H9 (cell line): ENCODE results near the gene APOA1. TPM values are rescaled to one million over a fixed set of nuclear protein-coding genes. Genes with fewer than 3 reads are reported as not detected.
A peak's percentile ranks its signal among the peaks of the same experiment; 100 is the strongest.

Experiments
- DNase-seq: peaks from one replicate; pipeline ENCODE4 v3.0.0-alpha.2; 2017
- H2AFZ ChIP-seq: one replicate; pipeline ENCODE4 v1.6.1; 2013; ENCODE audit warnings: mild to moderate bottlenecking, low read length, control low read depth, moderate library complexity
- H2AK5ac ChIP-seq: 2 replicates; pipeline ENCODE4 v1.6.1; 2013; ENCODE audit warnings: low read length, control low read depth, mixed read lengths; ENCODE audit not compliant: insufficient read length
- H2BK120ac ChIP-seq: one replicate; pipeline ENCODE4 v1.6.1; 2013; ENCODE audit warnings: low read depth, mild to moderate bottlenecking, low read length, control low read depth, inconsistent platforms; ENCODE audit not compliant: poor library complexity, severe bottlenecking
- H2BK12ac ChIP-seq: 2 replicates; pipeline ENCODE4 v1.6.1; 2013; ENCODE audit warnings: low read length, control low read depth, mixed read lengths, low read depth; ENCODE audit not compliant: insufficient read length
- H2BK15ac ChIP-seq: 2 replicates; pipeline ENCODE4 v1.6.1; 2013; ENCODE audit warnings: low read depth, low read length, control low read depth
- H2BK20ac ChIP-seq: one replicate; pipeline ENCODE4 v1.6.1; 2013; ENCODE audit warnings: low read depth, mild to moderate bottlenecking, low read length, control low read depth, inconsistent platforms; ENCODE audit not compliant: poor library complexity, severe bottlenecking
- H2BK5ac ChIP-seq: 2 replicates; pipeline ENCODE4 v1.6.1; 2013; ENCODE audit warnings: low read length, control low read depth, mixed read lengths; ENCODE audit not compliant: insufficient read length
- H3K14ac ChIP-seq: 2 replicates; pipeline ENCODE4 v1.6.1; 2013; ENCODE audit warnings: low read length, control low read depth; ENCODE audit not compliant: insufficient read depth
- H3K18ac ChIP-seq: 2 replicates; pipeline ENCODE4 v1.6.1; 2013; ENCODE audit warnings: low read depth, mild to moderate bottlenecking, mixed read lengths, low read length, control low read depth; ENCODE audit not compliant: insufficient read length
- H3K23ac ChIP-seq: 2 replicates; pipeline ENCODE4 v1.6.1; 2013; ENCODE audit warnings: low read length, control low read depth, mixed read lengths, low read depth; ENCODE audit not compliant: insufficient read length
- H3K23me2 ChIP-seq: 2 replicates; pipeline ENCODE4 v1.6.1; 2013; ENCODE audit warnings: low read depth, mild to moderate bottlenecking, mixed read lengths, low read length, control low read depth; ENCODE audit not compliant: insufficient read length, poor library complexity, severe bottlenecking
- H3K27ac ChIP-seq: 2 replicates; pipeline ENCODE4 v1.5.1; 2013; ENCODE audit warnings: low read length, control low read depth, mixed read lengths, low read depth; ENCODE audit not compliant: insufficient read length
- H3K27me3 ChIP-seq: 2 replicates; pipeline ENCODE4 v1.6.1; 2013; ENCODE audit warnings: low read length, control low read depth, inconsistent platforms; ENCODE audit not compliant: insufficient read depth
- H3K4ac ChIP-seq: 2 replicates; pipeline ENCODE4 v1.6.1; 2013; ENCODE audit warnings: low read depth, mild to moderate bottlenecking, control low read depth, inconsistent platforms, low read length, moderate library complexity
- H3K4me1 ChIP-seq: 2 replicates; pipeline ENCODE4 v1.6.1; 2013; ENCODE audit warnings: low read length, control low read depth, inconsistent platforms; ENCODE audit not compliant: insufficient read depth
- H3K4me2 ChIP-seq: 2 replicates; pipeline ENCODE4 v1.6.1; 2013; ENCODE audit warnings: low read length, control low read depth, mixed read lengths; ENCODE audit not compliant: insufficient read length, insufficient read depth
- H3K56ac ChIP-seq: 2 replicates; pipeline ENCODE4 v1.6.1; 2013; ENCODE audit warnings: low read depth, mild to moderate bottlenecking, mixed read lengths, low read length, control low read depth; ENCODE audit not compliant: insufficient read length
- H3K79me1 ChIP-seq: 2 replicates; pipeline ENCODE4 v1.6.1; 2013; ENCODE audit warnings: low read depth, mild to moderate bottlenecking, moderate library complexity, low read length, control low read depth, inconsistent platforms; ENCODE audit not compliant: insufficient read depth, poor library complexity, severe bottlenecking
- H3K79me2 ChIP-seq: 2 replicates; pipeline ENCODE4 v1.6.1; 2013; ENCODE audit warnings: low read length, control low read depth, inconsistent platforms; ENCODE audit not compliant: insufficient read depth
- H3K9ac ChIP-seq: 2 replicates; pipeline ENCODE4 v1.6.1; 2013; ENCODE audit warnings: low read length, control low read depth, mixed read lengths; ENCODE audit not compliant: insufficient read length; ENCODE audit errors: extremely low read depth
- H3K9me3 ChIP-seq: one replicate; pipeline ENCODE4 v1.6.1; 2013; ENCODE audit warnings: low read depth, low read length, inconsistent platforms; ENCODE audit not compliant: control insufficient read depth
- H3T11ph ChIP-seq: one replicate; pipeline ENCODE4 v1.6.1; 2013; ENCODE audit warnings: mild to moderate bottlenecking, low read length, control low read depth, inconsistent platforms
- H4K20me1 ChIP-seq: one replicate; pipeline ENCODE4 v1.6.1; 2013; ENCODE audit not compliant: control insufficient read depth, insufficient read length, insufficient read depth
- H4K5ac ChIP-seq: 2 replicates; pipeline ENCODE4 v1.6.1; 2013; ENCODE audit warnings: low read depth, mild to moderate bottlenecking, mixed read lengths, low read length, control low read depth; ENCODE audit not compliant: insufficient read length
- H4K8ac ChIP-seq: replicated peaks from 2 replicates; pipeline ENCODE4 v1.6.1; 2013; ENCODE audit warnings: low read length, control low read depth, mixed read lengths, low read depth; ENCODE audit not compliant: insufficient read length
- H4K91ac ChIP-seq: 2 replicates; pipeline ENCODE4 v1.6.1; 2013; ENCODE audit warnings: low read depth, mild to moderate bottlenecking, moderate library complexity, mixed read lengths, low read length, control low read depth; ENCODE audit not compliant: insufficient read length
- H3K27ac Mint-ChIP-seq, 3 experiments: 2 replicates in 2 of 3; 3 replicates in 1 of 3; pipeline ENCODE4 v1.8.0; 2020 to 2021; ENCODE audit warnings: mixed read lengths in 3 of 3, mild to moderate bottlenecking in 1 of 3, moderate library complexity in 1 of 3
- H3K27me3 Mint-ChIP-seq: 2 replicates; pipeline ENCODE4 v1.8.0; 2021; ENCODE audit warnings: low read depth, mild to moderate bottlenecking, moderate library complexity, mixed read lengths
- H3K36me3 Mint-ChIP-seq, 3 experiments: 2 replicates in 2 of 3; 3 replicates in 1 of 3; pipeline ENCODE4 v1.8.0; 2020 to 2021; ENCODE audit warnings: low read depth in 3 of 3, mixed read lengths in 3 of 3; ENCODE audit not compliant: insufficient read depth in 1 of 3
- H3K4me1 Mint-ChIP-seq, 2 experiments: 2 replicates each; pipeline ENCODE4 v1.8.0; 2020; ENCODE audit warnings: mixed read lengths in 2 of 2
- H3K4me3 Mint-ChIP-seq, 2 experiments: 2 replicates in 1 of 2; 3 replicates in 1 of 2; pipeline ENCODE4 v1.8.0; 2020 to 2021; ENCODE audit warnings: mild to moderate bottlenecking in 2 of 2, mixed read lengths in 2 of 2, moderate library complexity in 1 of 2
- H3K9me3 Mint-ChIP-seq, 2 experiments: 2 replicates in 1 of 2; 3 replicates in 1 of 2; pipeline ENCODE4 v1.8.0; 2020; ENCODE audit warnings: mild to moderate bottlenecking in 2 of 2, mixed read lengths in 2 of 2, moderate library complexity in 1 of 2
- WGBS: extraction: QIAGEN DNeasy Blood & Tissue Kit; methylation state at CpG from one replicate; pipeline ENCODE4 v1.1.7; 2013; ENCODE audit warnings: missing lambda C conversion rate, low lambda C conversion rate, mixed read lengths; ENCODE audit not compliant: insufficient read length; ENCODE audit errors: extremely low coverage; 5-methylcytosine and 5-hydroxymethylcytosine counted together
- total RNA-seq: library from RNA; stranded (reverse); gene quantifications from 2 replicates; pipeline ENCODE4 v1.2.1, GENCODE V29; 2021
- TF ChIP-seq, protein P1 (sequence below): fragments of 200-600 bp; sonication (generic); conservative IDR thresholded peaks from 3 replicates; pipeline ENCODE4 v1.8.0; 2021; ENCODE audit warnings: antibody characterized with exemption, mild to moderate bottlenecking

The APOA1 gene
- total RNA-seq, 1 experiment from 2014 or later, result 0.68 TPM

DNA sequence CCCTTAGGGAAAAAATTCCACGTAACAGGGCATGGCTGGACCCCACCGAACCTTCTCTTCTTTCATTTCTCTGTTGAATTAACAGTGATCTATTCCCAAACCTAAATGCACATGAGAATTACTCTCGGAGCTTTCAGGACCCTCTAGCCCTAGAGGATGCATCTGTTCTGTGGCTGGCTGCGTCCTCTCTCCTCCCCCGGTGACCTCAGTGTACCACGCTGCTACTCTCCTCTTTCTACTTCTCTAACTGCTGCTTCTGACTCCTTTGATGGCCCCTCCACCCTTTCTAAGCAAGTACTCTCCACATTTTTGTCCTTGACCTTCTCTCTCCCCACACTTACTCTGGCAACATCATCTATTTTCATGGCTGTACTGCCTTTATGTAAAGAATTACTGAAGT, 12.1 kb upstream of the APOA1 start:
- H3K9me3 Mint-ChIP-seq, result no peaks in the 10 kb centered on the region
- H3T11ph ChIP-seq, result no peak overlapping the region
- no peak overlapping the region for H4K91ac ChIP-seq
- H2AK5ac ChIP-seq, result no peak overlapping the region
- no peak for DNase-seq
- no peak overlapping the region for H2BK20ac ChIP-seq
- no peak overlapping the region for H3K9ac ChIP-seq
- H3K18ac ChIP-seq, result no peak overlapping the region
- no CpG with 5 or more reads among the region's 6 CpGs for WGBS
- H3K79me1 ChIP-seq, result no peaks in the 10 kb centered on the region
- H3K23me2 ChIP-seq, result no peaks in the 10 kb centered on the region
- H3K9me3 ChIP-seq, result no peaks in the 10 kb centered on the region
- no peak overlapping the region for H2BK15ac ChIP-seq
- no peaks in the 10 kb centered on the region for H3K4me1 ChIP-seq
- no peak overlapping the region for H3K4ac ChIP-seq
- H3K56ac ChIP-seq, result no peak overlapping the region
- H2BK5ac ChIP-seq, result no peak overlapping the region
- H3K4me3 Mint-ChIP-seq, result no peak overlapping the region
- no peak overlapping the region for H2BK12ac ChIP-seq
- H3K14ac ChIP-seq, result no peak overlapping the region
- no peak overlapping the region for H4K5ac ChIP-seq
- H3K36me3 Mint-ChIP-seq, result peaks cover 13 to 46% (median 40%) of the 10 kb centered on the region in 3 experiments; a peak in 6 of 7 replicates
- no peak overlapping the region for H3K23ac ChIP-seq
- no peaks in the 10 kb centered on the region for H3K4me1 Mint-ChIP-seq
- H3K79me2 ChIP-seq, result no peaks in the 10 kb centered on the region
- H3K27me3 Mint-ChIP-seq, result no peaks in the 10 kb centered on the region
- H2BK120ac ChIP-seq, result no peak overlapping the region
- no peaks in the 10 kb centered on the region for H4K20me1 ChIP-seq
- no peak overlapping the region for H3K4me2 ChIP-seq
- no peaks in the 10 kb centered on the region for H3K27me3 ChIP-seq
- H2AFZ ChIP-seq, result no peak overlapping the region
- H3K27ac ChIP-seq, result no peak overlapping the region
- peak overlapping the region in 2 of 3 experiments; percentile 2 to 66; a peak in 2 of 7 replicates for H3K27ac Mint-ChIP-seq
- no peak overlapping the region for H4K8ac ChIP-seq
- TF ChIP-seq, protein P1, sequence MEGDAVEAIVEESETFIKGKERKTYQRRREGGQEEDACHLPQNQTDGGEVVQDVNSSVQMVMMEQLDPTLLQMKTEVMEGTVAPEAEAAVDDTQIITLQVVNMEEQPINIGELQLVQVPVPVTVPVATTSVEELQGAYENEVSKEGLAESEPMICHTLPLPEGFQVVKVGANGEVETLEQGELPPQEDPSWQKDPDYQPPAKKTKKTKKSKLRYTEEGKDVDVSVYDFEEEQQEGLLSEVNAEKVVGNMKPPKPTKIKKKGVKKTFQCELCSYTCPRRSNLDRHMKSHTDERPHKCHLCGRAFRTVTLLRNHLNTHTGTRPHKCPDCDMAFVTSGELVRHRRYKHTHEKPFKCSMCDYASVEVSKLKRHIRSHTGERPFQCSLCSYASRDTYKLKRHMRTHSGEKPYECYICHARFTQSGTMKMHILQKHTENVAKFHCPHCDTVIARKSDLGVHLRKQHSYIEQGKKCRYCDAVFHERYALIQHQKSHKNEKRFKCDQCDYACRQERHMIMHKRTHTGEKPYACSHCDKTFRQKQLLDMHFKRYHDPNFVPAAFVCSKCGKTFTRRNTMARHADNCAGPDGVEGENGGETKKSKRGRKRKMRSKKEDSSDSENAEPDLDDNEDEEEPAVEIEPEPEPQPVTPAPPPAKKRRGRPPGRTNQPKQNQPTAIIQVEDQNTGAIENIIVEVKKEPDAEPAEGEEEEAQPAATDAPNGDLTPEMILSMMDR, result no peak
